ENCODE measurements around the gene KRT33B.
"Not testable (repeated sequence)": the region's sequence is repeated elsewhere in the genome, so short reads cannot be mapped to it uniquely, and the experiment has no call there.

The KRT33B gene

GRCh38 chr17:41366070-41366469, 3.5 kb downstream of the KRT33B start:
- no peak for DNase-seq (ENCODE audit: low read depth)
- no peak overlapping the region for H3K4me3 ChIP-seq (ENCODE audit: low read depth, low read length)
- TF ChIP-seq, protein P1, sequence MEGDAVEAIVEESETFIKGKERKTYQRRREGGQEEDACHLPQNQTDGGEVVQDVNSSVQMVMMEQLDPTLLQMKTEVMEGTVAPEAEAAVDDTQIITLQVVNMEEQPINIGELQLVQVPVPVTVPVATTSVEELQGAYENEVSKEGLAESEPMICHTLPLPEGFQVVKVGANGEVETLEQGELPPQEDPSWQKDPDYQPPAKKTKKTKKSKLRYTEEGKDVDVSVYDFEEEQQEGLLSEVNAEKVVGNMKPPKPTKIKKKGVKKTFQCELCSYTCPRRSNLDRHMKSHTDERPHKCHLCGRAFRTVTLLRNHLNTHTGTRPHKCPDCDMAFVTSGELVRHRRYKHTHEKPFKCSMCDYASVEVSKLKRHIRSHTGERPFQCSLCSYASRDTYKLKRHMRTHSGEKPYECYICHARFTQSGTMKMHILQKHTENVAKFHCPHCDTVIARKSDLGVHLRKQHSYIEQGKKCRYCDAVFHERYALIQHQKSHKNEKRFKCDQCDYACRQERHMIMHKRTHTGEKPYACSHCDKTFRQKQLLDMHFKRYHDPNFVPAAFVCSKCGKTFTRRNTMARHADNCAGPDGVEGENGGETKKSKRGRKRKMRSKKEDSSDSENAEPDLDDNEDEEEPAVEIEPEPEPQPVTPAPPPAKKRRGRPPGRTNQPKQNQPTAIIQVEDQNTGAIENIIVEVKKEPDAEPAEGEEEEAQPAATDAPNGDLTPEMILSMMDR (conservative IDR thresholded peaks at IDR 0.05; ENCODE audit: low read depth, low read length) = no peak

GRCh38 chr17:41363881-41364280, 5.7 kb downstream of the KRT33B start:
- TF ChIP-seq, protein P1 (conservative IDR thresholded peaks at IDR 0.05; ENCODE audit: low read depth, low read length) = no peak
- no peak overlapping the region for H3K4me3 ChIP-seq (ENCODE audit: low read depth, low read length)
- no peak for DNase-seq (ENCODE audit: low read depth)

DNA sequence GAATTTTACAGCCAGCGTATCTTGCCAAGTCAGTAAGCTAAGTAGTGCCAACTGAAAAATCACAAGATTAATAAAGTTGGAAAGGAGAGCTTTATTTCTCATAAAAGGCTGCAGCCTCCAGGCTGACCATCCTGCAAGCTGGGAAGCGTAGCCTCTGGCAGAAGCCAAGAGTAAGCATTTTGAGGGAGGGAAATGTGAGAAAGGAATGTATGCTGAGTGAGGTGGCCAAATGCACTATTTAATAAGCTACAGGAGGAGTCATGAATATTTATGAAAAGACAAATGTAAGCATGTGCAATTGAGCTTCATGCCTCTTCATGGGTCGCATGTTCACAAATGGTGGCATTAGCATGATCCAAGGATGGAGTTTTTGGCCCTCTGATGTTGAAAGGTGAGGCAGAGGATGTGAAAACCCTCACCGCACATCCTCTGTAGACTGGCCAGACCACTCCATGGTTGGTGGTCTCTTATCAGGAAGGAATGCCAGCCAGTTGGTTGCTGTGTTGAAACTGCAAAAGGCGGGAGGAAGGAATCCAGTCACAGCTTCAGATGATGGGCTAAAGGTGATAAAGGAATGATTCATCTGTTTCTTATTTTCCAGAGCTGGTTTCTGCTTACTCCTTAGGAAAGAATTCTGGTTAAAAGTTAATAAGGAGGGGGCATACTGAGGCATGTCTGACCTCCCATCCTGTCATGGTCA, 9.2 kb downstream of the KRT33B start:
- TF ChIP-seq, protein P1 (conservative IDR thresholded peaks at IDR 0.05; ENCODE audit: low read depth, low read length) = no peak
- DNase-seq (ENCODE audit: low read depth) = peak; percentile 41
- no peak overlapping the region for H3K4me3 ChIP-seq (ENCODE audit: low read depth, low read length)

- H3K4me3 ChIP-seq (ENCODE audit: low read depth, low read length) = no peak overlapping the region
- DNase-seq (ENCODE audit: low read depth) = no peak
- TF ChIP-seq, protein P1 (conservative IDR thresholded peaks at IDR 0.05; ENCODE audit: low read depth, low read length) = no peak
These were observed 15.1 kb downstream of the KRT33B start for GRCh38 chr17:41354536-41354935.

DNA sequence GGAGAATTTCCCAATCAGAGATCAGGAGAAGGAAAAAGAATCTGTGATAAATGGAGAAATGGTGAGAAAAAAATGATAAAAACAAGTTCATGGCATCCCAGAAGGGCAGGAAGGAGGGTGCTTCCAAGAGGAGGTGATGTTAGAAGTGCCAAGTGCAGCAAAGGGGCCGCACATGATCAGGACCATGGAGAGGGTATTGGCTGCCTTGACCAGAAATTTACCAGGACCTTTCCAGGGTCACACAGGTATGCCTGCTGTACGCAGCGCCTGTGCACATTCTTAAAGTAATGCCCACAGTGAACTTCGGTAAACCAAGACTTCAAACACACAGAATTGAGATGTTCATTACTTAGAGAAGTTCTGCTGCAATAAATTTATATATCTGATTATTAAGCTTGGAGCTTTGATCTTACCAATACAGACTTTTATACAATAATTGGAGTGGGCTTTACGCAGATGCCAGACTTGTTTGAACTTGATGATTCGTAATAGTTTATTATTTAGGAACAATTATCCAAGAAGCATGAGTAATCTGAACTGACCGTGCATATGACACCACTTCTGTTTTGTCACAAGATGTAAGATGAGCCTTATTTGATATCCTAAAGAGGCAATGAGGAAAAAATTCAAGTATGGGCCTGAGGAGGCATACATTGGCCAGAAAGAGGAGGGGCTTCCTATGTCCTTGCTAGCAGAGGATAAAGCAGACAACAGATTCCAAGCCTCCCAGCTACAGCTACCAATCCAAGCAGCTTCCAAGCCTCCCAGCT, 16.8 kb downstream of the KRT33B start:
- TF ChIP-seq, protein P1 (conservative IDR thresholded peaks at IDR 0.05; ENCODE audit: low read depth, low read length) = no peak
- peak; percentile 8 for DNase-seq (ENCODE audit: low read depth)
- H3K4me3 ChIP-seq (ENCODE audit: low read depth, low read length) = no peak overlapping the region

DNA sequence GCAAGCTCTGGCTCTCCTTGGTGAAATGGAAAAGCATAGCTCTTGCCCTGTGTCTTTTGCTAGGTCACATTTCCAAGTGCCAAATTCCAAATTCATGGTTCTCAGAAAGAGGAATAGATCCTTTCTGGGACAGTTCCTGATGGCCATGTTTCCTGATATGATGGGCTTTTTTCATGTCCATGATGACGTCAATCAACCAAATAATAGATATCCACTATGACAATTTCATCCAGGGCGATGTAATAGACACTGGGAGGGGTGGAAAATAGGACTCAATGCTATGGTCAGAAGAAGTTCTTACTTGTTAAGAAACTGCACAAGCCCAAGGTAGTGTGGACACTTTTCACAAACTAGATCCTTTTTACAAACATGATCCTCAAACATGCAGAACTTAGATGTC, 18.4 kb downstream of the KRT33B start:
- DNase-seq (ENCODE audit: low read depth) = no peak
- TF ChIP-seq, protein P1 (conservative IDR thresholded peaks at IDR 0.05; ENCODE audit: low read depth, low read length) = no peak
- H3K4me3 ChIP-seq (ENCODE audit: low read depth, low read length) = no peak overlapping the region

DNA sequence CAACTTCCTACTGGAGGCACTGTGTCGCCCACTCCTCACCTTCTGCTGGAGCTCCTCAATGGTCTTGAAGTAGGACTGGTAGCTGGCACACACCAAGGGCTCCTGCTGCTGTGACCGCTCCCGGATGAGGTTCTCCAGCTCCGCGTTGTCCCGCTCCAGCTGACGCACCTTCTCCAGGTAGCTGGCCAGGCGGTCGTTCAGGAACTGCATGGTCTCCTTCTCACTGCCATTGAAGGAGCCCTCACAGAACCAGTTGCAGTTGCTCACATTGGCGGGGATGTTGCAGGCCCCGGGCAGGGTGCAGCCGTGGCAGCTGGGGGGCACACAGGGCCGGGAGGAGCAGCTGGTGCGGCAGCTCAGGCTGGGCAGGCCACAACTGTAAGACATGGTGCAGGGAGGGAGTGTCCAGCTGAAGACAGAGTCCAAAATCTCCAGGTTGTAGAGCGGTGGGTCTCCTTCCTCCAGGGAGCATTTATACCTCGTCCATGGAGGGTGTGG, 19.2 kb downstream of the KRT33B start, which contains the start of gene KRT33A:
Gene KRT33A, minus strand, starts transcription at position 448 of the 498 bp plus-strand sequence. Its CDS starts 61 bp downstream, at position 387.
- not testable (repeated sequence) for H3K4me3 ChIP-seq (ENCODE audit: low read depth, low read length); DNase-seq (ENCODE audit: low read depth)
